Measurements from ENCODE around the gene TNPO2. TPM values are rescaled to one million over a fixed set of nuclear protein-coding genes. Genes with fewer than 3 reads are reported as not detected.

TNPO2 gene
- total RNA-seq, 1 donor from 2014 or later: 68.1 TPM

DNA sequence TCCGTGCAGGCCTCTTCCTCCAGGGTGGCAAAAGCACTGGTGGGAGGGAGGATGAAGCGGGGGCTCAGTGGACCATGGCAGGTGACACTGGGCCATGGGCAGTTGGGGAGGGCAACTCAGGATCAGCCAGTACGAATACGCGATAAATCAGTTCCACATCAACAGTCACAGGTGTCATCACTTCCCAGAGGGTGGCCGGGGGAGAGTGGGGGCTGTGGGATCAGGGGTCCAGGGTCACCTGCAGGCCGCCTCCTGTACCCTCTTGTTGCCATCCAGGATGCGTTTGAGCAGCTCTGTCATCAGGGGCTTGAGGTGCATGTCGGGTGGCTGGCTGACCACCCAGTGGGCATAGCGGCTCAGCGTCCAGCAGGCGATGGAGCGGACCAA is 17.4 kb downstream of the TNPO2 start:
- Mint-ChIP-seq H3K4me1 (ENCODE audit: unreplicated experiment) (no peaks in the 10 kb centered on the region), H3K36me3 (ENCODE audit: low read depth, unreplicated experiment) (peaks cover 34% of the 10 kb centered on the region), H3K4me3 (ENCODE audit: unreplicated experiment) (peak overlapping the region; percentile 42), H3K9me3 (ENCODE audit: unreplicated experiment) (no peaks in the 10 kb centered on the region), H3K27me3 (ENCODE audit: unreplicated experiment) (peaks cover 14% of the 10 kb centered on the region), H3K27ac (ENCODE audit: unreplicated experiment) (no peak overlapping the region)
- DNase-seq (ENCODE audit: low spot score): no peak
- TF ChIP-seq, protein P1, sequence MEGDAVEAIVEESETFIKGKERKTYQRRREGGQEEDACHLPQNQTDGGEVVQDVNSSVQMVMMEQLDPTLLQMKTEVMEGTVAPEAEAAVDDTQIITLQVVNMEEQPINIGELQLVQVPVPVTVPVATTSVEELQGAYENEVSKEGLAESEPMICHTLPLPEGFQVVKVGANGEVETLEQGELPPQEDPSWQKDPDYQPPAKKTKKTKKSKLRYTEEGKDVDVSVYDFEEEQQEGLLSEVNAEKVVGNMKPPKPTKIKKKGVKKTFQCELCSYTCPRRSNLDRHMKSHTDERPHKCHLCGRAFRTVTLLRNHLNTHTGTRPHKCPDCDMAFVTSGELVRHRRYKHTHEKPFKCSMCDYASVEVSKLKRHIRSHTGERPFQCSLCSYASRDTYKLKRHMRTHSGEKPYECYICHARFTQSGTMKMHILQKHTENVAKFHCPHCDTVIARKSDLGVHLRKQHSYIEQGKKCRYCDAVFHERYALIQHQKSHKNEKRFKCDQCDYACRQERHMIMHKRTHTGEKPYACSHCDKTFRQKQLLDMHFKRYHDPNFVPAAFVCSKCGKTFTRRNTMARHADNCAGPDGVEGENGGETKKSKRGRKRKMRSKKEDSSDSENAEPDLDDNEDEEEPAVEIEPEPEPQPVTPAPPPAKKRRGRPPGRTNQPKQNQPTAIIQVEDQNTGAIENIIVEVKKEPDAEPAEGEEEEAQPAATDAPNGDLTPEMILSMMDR (IDR thresholded peaks at IDR 0.05; ENCODE audit: unreplicated experiment): no peak

DNA sequence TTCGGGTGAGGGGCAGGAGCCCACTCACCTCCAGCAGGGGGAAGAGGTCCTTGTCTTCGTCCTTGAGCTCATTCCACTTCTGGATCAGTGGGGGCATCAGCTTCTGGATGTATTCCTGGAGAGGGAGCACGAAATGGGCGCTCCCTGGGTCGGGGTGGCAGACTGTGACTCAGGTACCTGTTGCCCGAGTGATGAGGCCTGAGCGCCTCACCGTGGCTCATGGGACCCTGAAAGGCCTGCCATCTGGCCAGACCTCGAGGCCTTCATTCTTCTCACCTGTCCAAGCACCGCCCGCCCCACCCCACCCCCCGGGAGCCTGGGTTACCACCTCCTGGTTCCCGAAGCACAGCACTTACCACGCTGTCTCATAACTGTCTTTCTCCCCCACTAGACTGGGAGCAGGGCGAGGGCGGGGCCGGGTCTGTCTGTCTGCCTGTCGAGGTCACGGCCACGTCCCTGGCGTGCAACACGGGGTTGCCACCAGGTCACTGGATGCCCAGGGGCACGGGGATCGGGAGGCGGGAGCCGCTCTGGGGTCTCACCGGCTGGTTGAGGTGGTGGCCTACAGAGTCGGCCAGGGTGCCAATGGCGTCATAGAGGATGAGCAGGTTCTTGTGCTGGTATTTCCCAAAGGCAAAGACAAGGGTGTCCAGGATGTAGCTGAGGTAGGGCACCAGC is 17.9 kb downstream of the TNPO2 start:
- Mint-ChIP-seq H3K4me3 (ENCODE audit: unreplicated experiment) (peak overlapping the region; percentile 42), H3K9me3 (ENCODE audit: unreplicated experiment) (no peaks in the 10 kb centered on the region), H3K27ac (ENCODE audit: unreplicated experiment) (no peak overlapping the region), H3K27me3 (ENCODE audit: unreplicated experiment) (peaks cover 14% of the 10 kb centered on the region), H3K4me1 (ENCODE audit: unreplicated experiment) (no peaks in the 10 kb centered on the region), H3K36me3 (ENCODE audit: low read depth, unreplicated experiment) (peaks cover 37% of the 10 kb centered on the region)
- TF ChIP-seq, protein P1 (IDR thresholded peaks at IDR 0.05; ENCODE audit: unreplicated experiment): no peak
- DNase-seq (ENCODE audit: low spot score): no peak

DNA sequence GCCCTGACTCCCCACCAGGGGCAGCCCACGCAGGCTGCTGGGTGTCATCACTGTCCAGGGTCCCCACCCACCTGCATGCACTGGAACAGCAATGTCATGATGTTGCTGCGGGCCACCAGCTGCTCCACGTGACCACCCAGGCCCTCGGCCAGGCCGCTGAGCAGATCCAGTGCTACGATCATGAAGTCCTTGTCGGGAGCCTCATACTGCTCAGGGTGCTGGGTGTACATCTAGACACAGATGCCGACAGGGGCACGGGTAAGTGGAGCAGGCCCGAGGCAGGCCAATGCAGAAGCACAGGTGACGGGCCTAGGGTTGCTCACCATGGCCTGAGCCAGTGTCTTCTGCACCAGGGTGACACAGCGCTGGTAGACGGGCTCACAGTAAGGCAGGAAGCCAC is 18.6 kb downstream of the TNPO2 start:
- Mint-ChIP-seq H3K4me3 (ENCODE audit: unreplicated experiment) (peak overlapping the region; percentile 42), H3K36me3 (ENCODE audit: low read depth, unreplicated experiment) (peaks cover 38% of the 10 kb centered on the region), H3K27ac (ENCODE audit: unreplicated experiment) (no peak overlapping the region), H3K9me3 (ENCODE audit: unreplicated experiment) (no peaks in the 10 kb centered on the region), H3K4me1 (ENCODE audit: unreplicated experiment) (no peaks in the 10 kb centered on the region), H3K27me3 (ENCODE audit: unreplicated experiment) (peaks cover 14% of the 10 kb centered on the region)
- TF ChIP-seq, protein P1 (IDR thresholded peaks at IDR 0.05; ENCODE audit: unreplicated experiment): no peak
- no peak for DNase-seq (ENCODE audit: low spot score)

DNA sequence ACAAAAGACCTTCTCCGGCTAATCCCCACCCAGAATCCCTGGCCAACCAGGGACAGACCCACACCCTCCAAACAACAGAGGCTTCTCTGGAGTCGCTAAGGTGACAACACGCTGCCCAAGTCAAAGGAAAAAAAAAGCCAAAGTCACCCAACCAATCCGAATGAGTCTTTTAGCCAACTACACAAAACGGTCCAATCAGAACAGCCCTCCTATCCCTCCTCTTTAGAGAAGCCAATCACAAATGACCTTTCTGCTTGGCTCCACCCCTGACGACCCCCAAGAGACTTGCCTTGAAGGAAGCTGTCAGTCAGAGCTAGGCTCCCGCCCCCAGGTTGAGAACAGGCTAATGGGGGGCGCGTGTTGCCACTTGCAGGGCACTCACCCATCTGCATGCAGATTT is 20.7 kb downstream of the TNPO2 start:
- H3K9me3 Mint-ChIP-seq (ENCODE audit: unreplicated experiment): no peaks in the 10 kb centered on the region
- no peak for DNase-seq (ENCODE audit: low spot score)
- H3K27me3 Mint-ChIP-seq (ENCODE audit: unreplicated experiment): peaks cover 19% of the 10 kb centered on the region
- peaks cover 2% of the 10 kb centered on the region for H3K4me1 Mint-ChIP-seq (ENCODE audit: unreplicated experiment)
- H3K36me3 Mint-ChIP-seq (ENCODE audit: low read depth, unreplicated experiment): peaks cover 43% of the 10 kb centered on the region
- peak overlapping the region; percentile 86 for H3K27ac Mint-ChIP-seq (ENCODE audit: unreplicated experiment)
- peak overlapping the region; percentile 82 for H3K4me3 Mint-ChIP-seq (ENCODE audit: unreplicated experiment)
- TF ChIP-seq, protein P1 (IDR thresholded peaks at IDR 0.05; ENCODE audit: unreplicated experiment): no peak

DNA sequence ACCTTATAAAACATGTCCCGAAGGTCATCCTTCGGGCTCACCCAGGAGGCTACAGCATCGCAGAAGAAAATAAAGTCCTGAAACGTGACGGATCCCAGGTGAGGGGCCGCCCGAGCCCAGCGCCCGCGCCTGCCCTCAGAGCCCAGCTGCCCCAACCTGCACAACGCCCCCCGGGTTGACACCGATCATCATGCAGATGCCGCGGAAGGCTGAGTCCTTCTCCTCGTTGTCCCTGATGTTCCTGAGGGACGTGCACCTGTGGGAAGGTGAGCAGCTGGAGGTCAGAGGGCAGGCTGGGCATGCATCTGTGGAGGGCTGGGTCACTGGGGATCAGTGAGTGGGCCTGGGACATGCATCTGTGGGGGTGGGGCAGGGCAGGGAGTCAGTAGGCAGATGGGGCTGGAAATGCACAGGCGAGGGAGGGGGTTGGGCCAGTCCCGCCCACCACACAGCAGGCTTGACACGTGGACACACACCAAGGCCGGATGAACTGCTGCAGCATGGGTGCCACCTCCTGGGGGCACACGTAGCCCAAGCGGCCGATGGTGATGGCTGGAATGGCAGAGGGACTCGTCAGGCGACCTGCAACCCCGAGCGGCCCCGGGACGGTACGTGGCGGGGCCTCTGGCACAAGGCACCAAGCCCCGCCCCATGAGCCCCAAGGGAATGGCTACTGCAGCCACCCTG is 22.0 kb downstream of the TNPO2 start:
- TF ChIP-seq, protein P1 (IDR thresholded peaks at IDR 0.05; ENCODE audit: unreplicated experiment): no peak
- Mint-ChIP-seq H3K36me3 (ENCODE audit: low read depth, unreplicated experiment) (peaks cover 44% of the 10 kb centered on the region), H3K27ac (ENCODE audit: unreplicated experiment) (no peak overlapping the region), H3K4me1 (ENCODE audit: unreplicated experiment) (peaks cover 3% of the 10 kb centered on the region), H3K9me3 (ENCODE audit: unreplicated experiment) (no peaks in the 10 kb centered on the region), H3K4me3 (ENCODE audit: unreplicated experiment) (no peak overlapping the region), H3K27me3 (ENCODE audit: unreplicated experiment) (peaks cover 16% of the 10 kb centered on the region)
- DNase-seq (ENCODE audit: low spot score): no peak
